GM12878 (cell line): ENCODE measurements around the gene PTGER4. TPM values are rescaled to one million over a fixed set of nuclear protein-coding genes. Genes with fewer than 3 reads are reported as not detected.

ENCODE experiments used
- ATAC-seq: fragments of 200-7000 bp; cut with Tn5 transposase; 3 replicates; pipeline ENCODE4 v1.9.1; 2020; ENCODE audit warnings: mild to moderate bottlenecking, moderate library complexity
- BruUV-seq: library from RNA; stranded (reverse); fragments of 400-500 nt; replicated peaks from 2 replicates; lab custom pipeline; 2021; lab: Mats Ljungman, UMichigan
- CTCF ChIA-PET: fragments of 300-600 bp; sonication (Branson Sonifier 250); formaldehyde crosslinking; extraction: SDS; loops from one replicate; lab custom pipeline; 2021; ENCODE audit warnings: inconsistent platforms; lab: Yijun Ruan, JAX
- POLR2A ChIA-PET: fragments of 350-600 bp; formaldehyde crosslinking; extraction: SDS; loops from one replicate; lab custom pipeline; 2021; ENCODE audit warnings: inconsistent platforms; lab: Charles Lee
- RAD21 ChIA-PET: fragments of 300-600 bp; sonication (Branson Sonifier 250); formaldehyde crosslinking; loops from one replicate; lab custom pipeline; 2023; ENCODE audit warnings: antibody characterized with exemption; ENCODE audit not compliant: unreplicated experiment; lab: Charles Lee
- SMC1A ChIA-PET: fragments of 300-600 bp; sonication (Branson Sonifier 250); formaldehyde crosslinking; loops from one replicate; lab custom pipeline; 2023; ENCODE audit not compliant: unreplicated experiment, uncharacterized antibody; lab: Charles Lee
- DNase-seq: peaks from one replicate; pipeline ENCODE4 v3.0.0-alpha.2; 2011; ENCODE audit warnings: low read depth, low spot score
- FAIRE-seq: peaks from 3 replicates; lab custom pipeline; 2011; peaks lifted over from hg19 to GRCh38; lab: Jason Lieb, UNC
- H2AFZ ChIP-seq: 2 replicates; pipeline ENCODE4 v1.6.0; 2011; ENCODE audit warnings: low read depth, low read length, control low read depth; ENCODE audit not compliant: control insufficient read depth
- H3K27ac ChIP-seq: 2 replicates; pipeline ENCODE4 v1.5.1; 2011; ENCODE audit warnings: control low read depth; ENCODE audit not compliant: control insufficient read depth, insufficient read depth
- H3K27me3 ChIP-seq, 2 experiments: replicated peaks in 1 of 2; 2 replicates each; pipeline versions ENCODE4 v1.6.0 to v1.6.1; 2011; ENCODE audit warnings: low read length in 1 of 2; ENCODE audit not compliant: control insufficient read depth in 2 of 2, insufficient read depth in 2 of 2
- H3K36me3 ChIP-seq, 2 experiments: 2 replicates each; pipeline ENCODE4 v1.5.1; 2011; ENCODE audit warnings: low read length in 1 of 2; ENCODE audit not compliant: control insufficient read depth in 2 of 2, insufficient read depth in 2 of 2
- H3K4me1 ChIP-seq: 2 replicates; pipeline ENCODE4 v1.6.1; 2011; ENCODE audit warnings: mild to moderate bottlenecking, low read length, moderate library complexity, mixed read lengths; ENCODE audit not compliant: control insufficient read depth, insufficient read depth
- H3K4me2 ChIP-seq: 2 replicates; pipeline ENCODE4 v1.6.0; 2011; ENCODE audit warnings: control low read depth; ENCODE audit not compliant: control insufficient read depth, insufficient read depth
- H3K4me3 ChIP-seq: fragments of 200-600 bp; sonication (generic); 2 replicates; pipeline ENCODE4 v1.5.1; 2016
- H3K79me2 ChIP-seq: 2 replicates; pipeline ENCODE4 v1.6.0; 2011; ENCODE audit warnings: low read length; ENCODE audit not compliant: control insufficient read depth, insufficient read depth
- H3K9ac ChIP-seq: 2 replicates; pipeline ENCODE4 v1.8.0; 2011; ENCODE audit warnings: low read length, control low read depth, mixed read lengths; ENCODE audit not compliant: control insufficient read depth, insufficient read depth
- H3K9me3 ChIP-seq: replicated peaks from 3 replicates; pipeline ENCODE4 v1.5.1; 2011; ENCODE audit warnings: mild to moderate bottlenecking, low read length; ENCODE audit not compliant: control insufficient read depth, insufficient read depth
- H4K20me1 ChIP-seq: 2 replicates; pipeline ENCODE4 v1.6.0; 2011; ENCODE audit not compliant: control insufficient read depth, insufficient read depth
- LARP7 ChIP-seq: fragments of 450-650 bp; IDR thresholded peaks from 2 replicates; pipeline ENCODE4 v1.6.1; 2017; ENCODE audit warnings: mild to moderate bottlenecking
- MTA3 ChIP-seq: IDR thresholded peaks from 2 replicates; pipeline ENCODE4 v1.6.1; 2012; ENCODE audit warnings: low read length, inconsistent platforms, borderline replicate concordance
- NR2C1 ChIP-seq: fragments of 450-650 bp; IDR thresholded peaks from 2 replicates; pipeline ENCODE4 v1.6.1; 2017; ENCODE audit warnings: antibody characterized with exemption, mild to moderate bottlenecking, moderate library complexity
- NRF1 ChIP-seq: conservative IDR thresholded peaks from 2 replicates; pipeline ENCODE4 v1.6.1; 2011; ENCODE audit warnings: mild to moderate bottlenecking, low read depth, low read length, improper control_type of control experiment
- PKNOX1 ChIP-seq: fragments of 450-650 bp; IDR thresholded peaks from 2 replicates; pipeline ENCODE4 v1.6.1; 2016; ENCODE audit warnings: mild to moderate bottlenecking
- PRDM15 ChIP-seq: fragments of 450-650 bp; formaldehyde crosslinking; IDR thresholded peaks from 2 replicates; pipeline ENCODE4 v1.4.0; 2020; ENCODE audit warnings: mild to moderate bottlenecking, moderate library complexity
- SMARCA5 ChIP-seq: fragments of 450-650 bp; IDR thresholded peaks from 2 replicates; pipeline ENCODE4 v1.6.1; 2017; ENCODE audit warnings: mild to moderate bottlenecking
- SMC3 ChIP-seq: IDR thresholded peaks from 2 replicates; pipeline ENCODE4 v1.6.1; 2011; ENCODE audit warnings: low read length, improper control_type of control experiment, borderline replicate concordance
- TARDBP ChIP-seq: IDR thresholded peaks from 2 replicates; pipeline ENCODE4 v1.6.1; 2016; ENCODE audit warnings: borderline replicate concordance
- WRNIP1 ChIP-seq: IDR thresholded peaks from 2 replicates; pipeline ENCODE4 v1.6.1; 2011; ENCODE audit warnings: low read depth, low read length, improper control_type of control experiment, borderline replicate concordance
- WGBS: methylation state at CpG from one replicate; pipeline ENCODE4 v1.1.6; 2016; ENCODE audit warnings: low lambda C conversion rate; ENCODE audit not compliant: insufficient replicate concordance, insufficient coverage; ENCODE audit errors: missing lambda C conversion rate; 5-methylcytosine and 5-hydroxymethylcytosine counted together
- in situ Hi-C: fragments of 300-500 bp; cut with MboI; formaldehyde crosslinking; loops from 9 replicates; pipeline ENCODE4 v1.14.3; 2018; ENCODE audit warnings: mixed read lengths
- intact Hi-C: fragments of 100-400 bp; cut with micrococcal nuclease; formaldehyde crosslinking; loops from one replicate; pipeline ENCODE4 v1.14.2; 2022; ENCODE audit not compliant: unreplicated experiment
- polyA plus RNA-seq, 11 experiments: library from polyadenylated mRNA; depleted of rRNA in 4 of 11; unstranded in 6 of 11; stranded (reverse) in 5 of 11; fragments of >200 nt; fragmentation: Nextera tagmentation in 4 of 11; fragmentation: Illumina TruSeq in 1 of 11; extraction: Ambion mirVana in 4 of 11; extraction: Trizol in 1 of 11; gene quantifications; 1 replicate in 1 of 11; 2 replicates in 10 of 11; pipeline versions ENCODE4 v1.2.1 to v1.2.3, GENCODE V29; 2011 to 2016; ENCODE audit warnings: inconsistent platforms in 2 of 11, missing spikeins in 2 of 11, low read depth in 1 of 11
- total RNA-seq, 4 experiments: library from RNA; depleted of rRNA in 3 of 4; stranded (reverse); fragments of >200 nt in 3 of 4; fragmentation: Illumina TruSeq in 1 of 4; extraction: Trizol in 1 of 4; gene quantifications; 2 replicates each; pipeline versions ENCODE4 v1.2.1 to v1.2.3, GENCODE V29; 2013 to 2021

PTGER4 gene
- total and polyA plus RNA-seq, 10 of the 15 experiments (the other 5 are each of a cell fraction or from before 2014, with no cell fraction given) = 0.15 to 3.7 (median 0.62) TPM

- WGBS = 50% methylated on average over 7 of the region's 7 CpGs
- H3K4me3 ChIP-seq = no peak overlapping the region
- BruUV-seq = no TSS peak
- H3K4me2 ChIP-seq = no peak overlapping the region
- H2AFZ ChIP-seq = no peak overlapping the region
- DNase-seq (no peak), FAIRE-seq (no peak), ATAC-seq (no peak)
- H3K36me3 ChIP-seq = no peaks in the 10 kb centered on the region
- H3K27ac ChIP-seq = no peak overlapping the region
- intact Hi-C loops = loop anchor here (5.0 to 10.0 kb wide), 5 partner anchors 190 to 1110 kb away; no protein-coding TSS in a partner anchor
- ChIA-PET CTCF (interaction anchor here (1.9 to 4.4 kb wide), 3 partner anchors 740 to 1109 kb away, joined by 12 to 40 read pairs (median 13); no protein-coding TSS in a partner anchor), SMC1A (interaction anchor here (1.2 to 4.4 kb wide), 9 partner anchors 10 to 971 kb away, joined by 3 to 41 read pairs (median 6); no protein-coding TSS in a partner anchor), POLR2A (no interaction called here), RAD21 (interaction anchor here (1.1 to 2.2 kb wide), 4 partner anchors 12 to 750 kb away, joined by 3 to 21 read pairs (median 4); no protein-coding TSS in a partner anchor)
- no peak overlapping the region for H3K9ac ChIP-seq
- H3K4me1 ChIP-seq = no peaks in the 10 kb centered on the region
- H3K79me2 ChIP-seq = no peaks in the 10 kb centered on the region; the same call in 1 of the 2 replicates
- H4K20me1 ChIP-seq = peaks cover 3% of the 10 kb centered on the region; the same call in 1 of the 2 replicates
- TF ChIP-seq NRF1 = no peak
- H3K27me3 ChIP-seq = peaks cover 0 to 2% of the 10 kb centered on the region in 2 experiments; a peak in 1 of 4 replicates
- H3K9me3 ChIP-seq = no peaks in the 10 kb centered on the region
- in situ Hi-C loops = loop anchor here (25.0 kb wide), 1 partner anchor 1100 kb away; no protein-coding TSS in a partner anchor
These were observed 7.6 kb downstream of the PTGER4 start for GRCh38 chr5:40687321-40687720.

GRCh38 chr5:40688127-40688761 is 8.5 kb downstream of the PTGER4 start:
- DNase-seq (peak; percentile 62), ATAC-seq (peak; percentile 93), FAIRE-seq (peak; percentile 98)
- H3K36me3 ChIP-seq = no peaks in the 10 kb centered on the region
- ChIA-PET RAD21 (interaction anchor here (1.2 to 3.3 kb wide), 5 partner anchors 25 to 1107 kb away, joined by 3 to 18 read pairs (median 4); no protein-coding TSS in a partner anchor), SMC1A (interaction anchor here (0.8 to 4.0 kb wide), 9 partner anchors 26 to 976 kb away, joined by 3 to 15 read pairs (median 4); no protein-coding TSS in a partner anchor), POLR2A (no interaction called here), CTCF (interaction anchor here (0.8 to 4.3 kb wide), 12 partner anchors 11 to 976 kb away, joined by 3 to 28 read pairs (median 4); no protein-coding TSS in a partner anchor)
- H3K4me2 ChIP-seq = no peak overlapping the region
- H3K9ac ChIP-seq = no peak overlapping the region
- no peaks in the 10 kb centered on the region for H3K79me2 ChIP-seq
- H4K20me1 ChIP-seq = no peaks in the 10 kb centered on the region
- H3K4me3 ChIP-seq = no peak overlapping the region
- H3K27me3 ChIP-seq = no peaks in the 10 kb centered on the region
- H3K9me3 ChIP-seq = no peaks in the 10 kb centered on the region
- no TSS peak for BruUV-seq
- under 1% methylated on average over 8 of the region's 8 CpGs for WGBS
- intact Hi-C loops (loop anchor here (1.0 to 10.0 kb wide), 9 partner anchors 49 to 1111 kb away; no protein-coding TSS in a partner anchor), in situ Hi-C loops (loop anchor here (25.0 kb wide), 1 partner anchor 1101 kb away; no protein-coding TSS in a partner anchor)
- H2AFZ ChIP-seq = no peak overlapping the region
- no peaks in the 10 kb centered on the region for H3K4me1 ChIP-seq
- no peak overlapping the region for H3K27ac ChIP-seq
- no peak for TF ChIP-seq TARDBP
- TF ChIP-seq MTA3 = no peak
- no peak for TF ChIP-seq SMARCA5
- TF ChIP-seq SMC3 = peak; percentile 99
- no peak for TF ChIP-seq PKNOX1
- TF ChIP-seq NR2C1 = no peak
- TF ChIP-seq PRDM15 = no peak
- peak; percentile 82; the same call in 1 of the 2 replicates for TF ChIP-seq WRNIP1
- TF ChIP-seq LARP7 = 0 out of 2 replicates have a peak, but pooled peaks have one; percentile 18
